HAP-1 (cell line): ENCODE data around the gene BRAF.
"Not testable (repeated sequence)": the region's sequence is repeated elsewhere in the genome, so short reads cannot be mapped to it uniquely, and the experiment has no call there.

Experiments used
- DNase-seq, 2 experiments: peaks; one replicate each; pipeline ENCODE4 v3.0.0-alpha.2; 2016 to 2020; ENCODE audit warnings: low spot score in 2 of 2
- H3K27me3 ChIP-seq: fragments of 250-450 bp; sonication (Bioruptor Pico); 2 replicates; pipeline ENCODE4 v1.5.1; 2020; ENCODE audit warnings: low read depth, mild to moderate bottlenecking, moderate library complexity
- H3K36me3 ChIP-seq: fragments of 250-450 bp; sonication (Bioruptor Pico); replicated peaks from 2 replicates; pipeline ENCODE4 v1.5.1; 2020; ENCODE audit warnings: mild to moderate bottlenecking
- H3K4me1 ChIP-seq: fragments of 250-450 bp; sonication (Bioruptor Pico); 2 replicates; pipeline ENCODE4 v1.5.1; 2020; ENCODE audit warnings: mild to moderate bottlenecking
- H3K4me3 ChIP-seq: fragments of 250-450 bp; sonication (Bioruptor Pico); 2 replicates; pipeline ENCODE4 v1.5.1; 2020; ENCODE audit warnings: mild to moderate bottlenecking, moderate library complexity
- H3K9me3 ChIP-seq: fragments of 250-450 bp; sonication (Bioruptor Pico); 2 replicates; pipeline ENCODE4 v1.5.1; 2020; ENCODE audit warnings: mild to moderate bottlenecking, moderate library complexity
- in situ Hi-C: fragments of 300-500 bp; cut with MboI; formaldehyde crosslinking; loops from 3 replicates; pipeline ENCODE4 v1.14.3; 2020; ENCODE audit warnings: low sequenced_read_pairs, inconsistent platforms, mixed read lengths

BRAF gene

DNA sequence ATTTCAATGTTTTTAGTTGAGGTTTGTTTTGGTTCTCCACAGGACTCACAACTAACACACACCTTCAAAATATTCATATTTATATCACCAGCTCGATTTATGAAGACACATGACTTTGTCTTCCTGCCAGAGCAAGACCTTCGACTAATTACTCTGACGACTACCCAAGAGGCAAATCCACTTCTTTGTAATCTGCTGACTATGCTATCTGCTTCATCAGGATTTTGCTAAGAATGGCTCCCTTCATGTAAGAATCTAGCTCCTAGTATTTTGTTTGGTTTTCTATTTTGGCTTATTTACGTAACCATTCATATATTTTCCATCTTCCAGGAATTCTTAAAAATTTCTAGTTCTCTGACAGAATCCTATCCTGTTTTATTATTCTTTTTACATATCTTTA, 93.0 kb downstream of the BRAF start:
- no peak for DNase-seq
- Histone ChIP-seq H3K9me3 (no peaks in the 10 kb centered on the region), H3K4me1 (peaks cover 1% of the 10 kb centered on the region; the same call in 1 of the 2 replicates), H3K4me3 (no peak overlapping the region), H3K36me3 (no peaks in the 10 kb centered on the region), H3K27me3 (no peaks in the 10 kb centered on the region)
- in situ Hi-C loops, result no loop called here

DNA sequence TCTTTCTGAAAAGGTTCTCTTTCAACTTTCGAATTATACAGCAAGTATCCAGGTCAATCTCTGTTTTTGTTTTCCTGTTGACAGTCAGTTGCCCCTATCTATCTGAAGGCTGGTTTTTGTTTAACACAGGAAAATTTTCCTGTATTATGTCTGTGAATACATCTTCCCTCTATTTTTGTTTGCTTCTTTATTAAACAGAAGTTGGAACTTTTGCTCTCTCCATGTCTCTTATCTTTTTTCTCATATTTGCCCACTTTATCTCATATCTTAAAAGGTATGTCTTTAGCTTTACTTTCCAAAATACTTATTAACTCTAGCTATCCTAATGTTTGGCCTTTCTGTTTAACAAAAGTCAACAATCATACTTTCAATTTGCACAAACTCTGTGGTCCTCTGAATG, 95.0 kb downstream of the BRAF start:
- no peaks in the 10 kb centered on the region for H3K9me3 ChIP-seq
- H3K4me1 ChIP-seq, result peaks cover 2% of the 10 kb centered on the region; the same call in 1 of the 2 replicates
- DNase-seq, result no peak
- no peak overlapping the region for H3K4me3 ChIP-seq
- no peaks in the 10 kb centered on the region for H3K27me3 ChIP-seq
- in situ Hi-C loops, result no loop called here
- no peaks in the 10 kb centered on the region for H3K36me3 ChIP-seq

DNA sequence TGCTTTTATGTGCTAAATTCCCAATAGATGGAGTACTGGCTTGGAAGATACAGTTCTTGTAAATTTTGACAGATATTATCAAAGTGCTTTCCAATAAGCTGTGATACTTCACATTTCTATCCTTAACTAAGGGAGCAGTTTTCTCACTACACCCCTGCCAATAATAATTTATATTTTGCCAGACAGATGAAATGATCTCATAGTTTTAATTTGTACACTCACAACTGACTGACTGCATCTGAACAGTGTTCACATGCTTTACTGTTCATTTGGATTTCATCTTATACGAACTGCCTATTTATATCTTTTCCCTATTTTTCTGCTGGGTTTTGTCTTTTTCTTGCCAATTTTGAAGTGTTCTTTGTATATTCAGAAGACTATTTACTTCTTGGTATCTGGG, 96.0 kb downstream of the BRAF start:
- no peak overlapping the region for H3K4me3 ChIP-seq
- no peaks in the 10 kb centered on the region for H3K9me3 ChIP-seq
- no peaks in the 10 kb centered on the region for H3K27me3 ChIP-seq
- in situ Hi-C loops, result no loop called here
- H3K4me1 ChIP-seq, result peaks cover 2% of the 10 kb centered on the region; the same call in 1 of the 2 replicates
- DNase-seq, result no peak
- H3K36me3 ChIP-seq, result no peaks in the 10 kb centered on the region

DNA sequence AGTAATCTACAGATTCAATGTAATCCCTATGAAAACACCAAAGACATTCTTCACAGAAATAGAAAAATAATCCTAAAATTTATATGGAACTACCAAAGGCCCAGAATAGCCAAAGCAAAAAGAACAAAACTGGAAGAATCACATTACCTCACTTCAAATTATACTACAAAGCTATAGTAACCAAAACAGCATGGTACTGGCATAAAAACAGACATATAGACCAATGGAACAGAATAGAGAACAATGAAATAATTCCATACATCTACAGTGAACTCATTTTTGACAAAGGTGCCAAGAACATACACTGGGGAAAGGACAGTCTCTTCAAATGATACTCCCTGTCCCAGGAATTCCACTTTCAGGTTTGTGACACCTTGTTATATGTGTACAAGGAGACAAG, 107.3 kb downstream of the BRAF start:
- not testable (repeated sequence) for H3K36me3 ChIP-seq, H3K4me3 ChIP-seq, H3K27me3 ChIP-seq, DNase-seq, H3K9me3 ChIP-seq, H3K4me1 ChIP-seq
- in situ Hi-C loops, result loop anchor here (10.0 to 25.0 kb wide), 2 partner anchors 397 to 720 kb away; no protein-coding TSS in a partner anchor

DNA sequence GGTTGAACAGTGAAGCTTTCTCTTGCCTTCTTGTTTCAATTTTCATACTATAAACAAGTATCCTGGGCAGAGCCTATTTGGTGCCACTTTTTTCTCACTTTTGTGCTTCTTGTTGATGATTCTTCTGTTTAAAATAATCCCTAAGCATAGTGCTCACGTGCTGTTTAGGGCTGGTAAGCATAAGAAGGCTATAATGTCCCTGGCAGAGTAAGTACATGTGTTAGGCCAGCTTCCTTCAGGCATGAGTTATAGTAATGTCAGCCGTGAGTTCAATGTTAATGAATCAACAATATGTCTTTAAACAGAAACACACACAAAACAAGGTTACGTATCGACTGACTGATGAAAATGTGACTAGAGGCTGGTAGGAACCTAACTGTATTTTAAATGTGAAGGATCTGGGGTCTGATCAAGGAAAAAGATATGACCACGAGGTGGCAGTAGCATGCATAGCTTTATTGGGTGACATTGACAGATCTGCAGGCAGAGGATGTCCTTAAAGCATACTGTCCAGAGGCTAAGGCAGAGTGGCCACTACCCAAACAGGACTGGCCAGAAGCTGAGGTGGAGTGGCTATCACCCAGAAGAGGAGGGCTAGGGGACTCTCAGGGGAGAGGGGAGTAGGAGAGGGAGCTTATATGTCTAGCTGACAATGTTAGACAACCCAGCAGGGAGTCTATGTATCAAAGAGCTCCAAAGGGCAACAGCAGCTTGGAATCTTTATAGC, 113.7 kb downstream of the BRAF start:
- peak; percentile 62 to 78 for DNase-seq
- in situ Hi-C loops, result loop anchor here (5.0 to 25.0 kb wide), 3 partner anchors 201 to 726 kb away; partner anchors contain the start of gene MRPS33
- no peaks in the 10 kb centered on the region for H3K27me3 ChIP-seq
- H3K36me3 ChIP-seq, result no peaks in the 10 kb centered on the region
- peaks cover 7% of the 10 kb centered on the region for H3K4me1 ChIP-seq
- no peaks in the 10 kb centered on the region for H3K9me3 ChIP-seq
- no peak overlapping the region for H3K4me3 ChIP-seq

DNA sequence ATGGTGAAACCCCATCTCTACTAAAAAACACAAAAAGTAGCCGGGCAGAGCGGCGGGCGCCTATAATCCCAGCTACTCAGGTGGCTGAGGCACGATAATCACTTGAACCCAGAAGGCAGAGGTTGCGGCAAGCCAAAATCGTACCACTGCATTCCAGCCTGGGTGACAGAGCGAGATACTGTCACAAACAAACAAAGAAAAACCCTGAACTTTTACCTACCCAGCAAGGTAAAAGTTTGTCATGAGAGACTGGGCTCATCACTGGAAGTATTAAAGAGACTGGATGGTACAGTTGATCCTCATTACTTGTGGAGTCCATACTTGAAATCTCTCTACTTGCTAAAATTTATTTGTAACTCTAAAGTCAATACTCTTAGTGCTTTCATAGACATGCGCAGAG, 114.3 kb downstream of the BRAF start:
- Histone ChIP-seq H3K36me3 (no peaks in the 10 kb centered on the region), H3K4me1 (peaks cover 7% of the 10 kb centered on the region), H3K9me3 (no peaks in the 10 kb centered on the region), H3K4me3 (no peak overlapping the region), H3K27me3 (no peaks in the 10 kb centered on the region)
- DNase-seq, result no peak
- in situ Hi-C loops, result loop anchor here (5.0 to 25.0 kb wide), 3 partner anchors 202 to 727 kb away; partner anchors contain the start of gene MRPS33

DNA sequence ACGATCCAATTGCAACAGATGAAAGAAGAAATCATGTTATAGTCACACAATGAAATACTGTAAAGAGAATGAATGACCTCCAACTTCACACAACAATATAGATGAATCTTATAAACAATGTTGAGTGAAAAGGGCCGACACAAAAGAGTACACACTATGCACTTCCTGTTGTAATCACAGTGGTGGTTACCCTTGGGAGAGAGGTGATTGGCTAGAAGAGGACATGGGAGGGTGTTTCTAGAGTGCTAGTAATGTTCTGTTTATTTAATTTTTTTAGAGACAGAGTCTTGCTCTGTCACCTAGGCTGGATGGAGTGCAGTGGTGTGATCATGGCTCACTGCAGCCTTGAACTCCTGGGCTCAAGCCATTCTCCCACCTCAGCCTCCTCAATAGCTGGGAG, 145.8 kb downstream of the BRAF start:
- in situ Hi-C loops, result no loop called here
- Histone ChIP-seq H3K4me1 (no peaks in the 10 kb centered on the region), H3K27me3 (no peaks in the 10 kb centered on the region), H3K4me3 (no peak overlapping the region), H3K36me3 (peaks cover 16% of the 10 kb centered on the region), H3K9me3 (no peaks in the 10 kb centered on the region)
- no peak for DNase-seq

DNA sequence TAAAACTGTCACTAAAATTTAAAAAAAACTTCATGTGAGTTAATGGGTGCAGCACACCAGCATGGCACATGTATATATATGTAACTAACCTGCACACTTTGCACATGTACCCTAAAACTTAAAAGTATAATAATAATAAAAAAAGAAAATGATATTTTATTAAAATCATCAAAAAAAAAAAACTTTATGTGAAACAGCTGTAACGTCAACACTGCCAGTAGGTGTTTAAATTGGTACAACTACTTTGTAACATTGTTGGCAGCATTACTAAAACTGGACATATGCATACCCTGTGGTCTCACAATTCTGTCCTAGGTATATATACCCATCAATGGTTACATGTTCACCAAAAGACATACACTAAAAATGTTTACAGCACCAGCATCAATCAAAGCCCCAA, 146.2 kb downstream of the BRAF start:
- Histone ChIP-seq H3K36me3 (peaks cover 17% of the 10 kb centered on the region), H3K4me1 (no peaks in the 10 kb centered on the region), H3K9me3 (no peaks in the 10 kb centered on the region), H3K4me3 (no peak overlapping the region), H3K27me3 (no peaks in the 10 kb centered on the region)
- in situ Hi-C loops, result no loop called here
- DNase-seq, result no peak

DNA sequence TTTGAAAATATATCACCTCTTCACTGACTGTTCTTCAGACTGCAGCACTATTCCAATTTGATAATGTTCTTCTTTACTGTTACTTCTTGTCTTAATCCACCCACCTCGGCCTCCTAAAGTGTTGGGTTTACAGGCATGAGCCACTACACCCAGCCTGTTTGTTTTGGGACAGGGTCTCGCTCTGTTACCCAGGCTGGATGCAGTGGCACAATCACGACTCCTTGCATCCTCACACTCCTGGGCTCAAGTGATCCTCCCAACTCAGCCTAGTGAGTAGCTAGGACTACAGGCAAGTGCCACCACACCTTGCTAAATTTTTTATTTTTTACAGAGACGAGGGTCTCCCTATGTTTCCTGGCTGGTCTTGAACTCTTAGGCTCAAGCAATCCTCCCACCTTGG, 150.4 kb downstream of the BRAF start:
- H3K4me3 ChIP-seq, result no peak overlapping the region
- no peaks in the 10 kb centered on the region for H3K9me3 ChIP-seq
- H3K36me3 ChIP-seq, result peaks cover 16% of the 10 kb centered on the region
- in situ Hi-C loops, result no loop called here
- no peaks in the 10 kb centered on the region for H3K27me3 ChIP-seq
- no peak for DNase-seq
- H3K4me1 ChIP-seq, result no peaks in the 10 kb centered on the region

DNA sequence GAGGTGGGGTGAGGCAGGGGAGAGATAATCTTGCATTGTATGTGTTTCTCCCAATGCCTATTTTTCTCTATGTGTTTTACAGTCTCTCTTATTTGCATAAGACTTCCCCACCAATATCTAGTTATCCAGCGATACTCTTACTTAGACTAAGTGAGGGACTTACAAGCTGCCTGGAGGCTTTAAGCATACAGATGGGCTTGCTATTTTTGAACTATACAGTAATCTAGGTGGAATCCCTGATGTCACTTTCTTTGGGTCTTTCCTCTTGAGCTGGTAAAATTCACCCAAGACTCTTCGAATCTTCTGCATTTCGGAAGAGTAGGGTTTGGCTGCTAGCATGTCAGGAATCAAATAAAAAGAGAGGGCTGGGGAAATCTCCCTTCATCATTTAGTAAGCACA, 151.6 kb downstream of the BRAF start:
- H3K9me3 ChIP-seq, result no peaks in the 10 kb centered on the region
- no peak for DNase-seq
- no peaks in the 10 kb centered on the region for H3K27me3 ChIP-seq
- no peak overlapping the region for H3K4me3 ChIP-seq
- H3K4me1 ChIP-seq, result no peaks in the 10 kb centered on the region
- in situ Hi-C loops, result no loop called here
- peaks cover 16% of the 10 kb centered on the region for H3K36me3 ChIP-seq

DNA sequence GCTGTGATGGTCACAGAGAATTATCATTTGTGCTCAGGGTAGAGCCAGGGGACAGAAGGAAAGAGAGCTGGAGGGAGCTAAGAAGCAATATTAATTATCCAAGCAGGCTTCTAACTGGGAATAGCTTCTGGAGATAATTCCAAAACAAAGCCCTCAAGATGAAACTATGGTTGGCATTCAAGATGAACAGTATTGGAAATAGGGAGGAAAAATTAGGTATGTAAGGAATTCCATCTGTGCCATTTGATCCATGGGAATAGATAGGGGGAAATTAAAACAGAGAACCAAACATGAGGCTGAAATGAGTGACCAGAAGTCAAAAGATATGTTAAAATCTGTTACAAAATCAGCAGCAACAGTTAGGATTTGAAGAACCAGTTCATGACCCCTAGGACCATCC, 152.9 kb downstream of the BRAF start:
- Histone ChIP-seq H3K4me1 (no peaks in the 10 kb centered on the region), H3K4me3 (no peak overlapping the region), H3K36me3 (peaks cover 10% of the 10 kb centered on the region), H3K9me3 (no peaks in the 10 kb centered on the region), H3K27me3 (no peaks in the 10 kb centered on the region)
- in situ Hi-C loops, result no loop called here
- no peak for DNase-seq

DNA sequence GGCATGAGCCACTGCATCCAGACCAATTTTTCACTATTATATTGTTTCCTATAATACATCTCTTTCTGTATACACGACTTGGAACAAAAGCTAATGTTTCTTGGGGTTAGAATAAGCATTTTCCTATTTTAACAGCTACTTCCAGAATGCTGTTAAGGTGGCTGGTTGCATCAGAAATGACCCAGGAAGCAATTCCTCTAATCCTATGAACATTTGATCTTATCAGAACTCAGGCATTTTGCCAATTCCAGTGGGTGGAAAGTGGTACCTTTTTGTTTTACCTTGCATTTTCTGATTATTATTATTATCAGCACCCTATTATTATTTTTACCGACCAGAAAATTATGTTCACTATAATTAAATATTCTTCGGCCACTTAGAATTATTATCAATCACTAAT, 154.9 kb downstream of the BRAF start:
- DNase-seq, result no peak
- no peaks in the 10 kb centered on the region for H3K4me1 ChIP-seq
- no peaks in the 10 kb centered on the region for H3K9me3 ChIP-seq
- H3K36me3 ChIP-seq, result peaks cover 3% of the 10 kb centered on the region; the same call in 1 of the 2 replicates
- no peaks in the 10 kb centered on the region for H3K27me3 ChIP-seq
- in situ Hi-C loops, result no loop called here
- no peak overlapping the region for H3K4me3 ChIP-seq

DNA sequence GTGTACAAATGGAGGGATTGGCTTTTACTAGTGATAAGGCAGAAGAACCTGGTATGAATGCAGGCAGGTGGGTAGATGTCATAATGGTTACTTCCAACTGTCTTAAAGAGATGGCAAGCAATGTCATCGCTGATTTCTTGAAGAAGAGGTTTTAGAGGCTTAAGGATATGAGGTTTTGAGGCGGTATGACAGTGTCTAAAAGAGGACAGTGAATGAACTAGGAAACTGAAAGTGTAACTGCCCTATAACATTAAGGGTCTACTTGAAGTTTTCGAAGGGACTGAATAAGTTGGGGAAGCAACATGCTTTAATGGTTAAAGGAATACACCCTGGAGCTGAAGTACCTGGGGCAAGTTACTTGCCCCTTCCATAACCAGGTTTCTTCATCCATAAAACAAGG, 157.3 kb downstream of the BRAF start:
- no peaks in the 10 kb centered on the region for H3K36me3 ChIP-seq
- H3K4me1 ChIP-seq, result no peaks in the 10 kb centered on the region
- H3K4me3 ChIP-seq, result no peak overlapping the region
- H3K9me3 ChIP-seq, result no peaks in the 10 kb centered on the region
- no peak for DNase-seq
- in situ Hi-C loops, result no loop called here
- H3K27me3 ChIP-seq, result no peaks in the 10 kb centered on the region

DNA sequence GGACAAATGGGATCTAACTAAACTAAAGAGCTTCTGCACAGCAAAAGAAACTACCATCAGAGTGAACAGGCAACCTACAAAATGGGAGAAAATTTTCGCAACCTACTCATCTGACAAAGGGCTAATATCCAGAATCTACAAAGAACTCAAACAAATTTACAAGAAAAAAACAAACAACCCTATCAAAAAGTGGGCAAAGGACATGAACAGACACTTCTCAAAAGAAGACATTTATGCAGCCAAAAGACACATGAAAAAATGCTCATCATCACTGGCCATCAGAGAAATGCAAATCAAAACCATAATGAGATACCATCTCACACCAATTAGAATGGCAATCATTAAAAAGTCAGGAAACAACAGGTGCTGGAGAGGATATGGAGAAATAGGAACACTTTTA, 159.3 kb downstream of the BRAF start:
- H3K36me3 ChIP-seq, H3K27me3 ChIP-seq, H3K9me3 ChIP-seq, H3K4me1 ChIP-seq, H3K4me3 ChIP-seq, in situ Hi-C loops, DNase-seq: not testable (repeated sequence)

DNA sequence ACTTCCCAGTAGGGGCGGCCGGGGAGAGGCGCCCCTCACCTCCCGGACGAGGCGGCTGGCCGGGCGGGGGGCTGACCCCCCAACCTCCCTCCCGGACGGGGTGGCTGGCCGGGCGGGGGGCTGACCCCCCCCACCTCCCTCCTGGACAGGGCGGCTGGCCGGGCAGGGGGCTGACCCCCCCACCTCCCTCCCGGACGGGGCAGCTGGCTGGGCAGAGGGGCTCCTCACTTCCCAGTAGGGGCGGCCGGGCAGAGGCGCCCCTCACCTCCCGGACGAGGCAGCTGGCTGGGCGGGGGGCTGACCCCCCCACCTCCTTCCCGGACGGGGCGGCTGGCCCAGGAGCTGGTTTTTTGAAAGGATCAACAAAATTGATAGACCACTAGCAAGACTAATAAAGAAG, 161.6 kb downstream of the BRAF start:
- H3K9me3 ChIP-seq, in situ Hi-C loops, DNase-seq, H3K4me1 ChIP-seq, H3K27me3 ChIP-seq, H3K36me3 ChIP-seq, H3K4me3 ChIP-seq: not testable (repeated sequence)
